Mesothelial cell of epicardium (in vitro differentiated cells): ENCODE data around the gene PTH2. TPM values are rescaled to one million over a fixed set of nuclear protein-coding genes. Genes with fewer than 3 reads are reported as not detected.

Experiments used
- DNase-seq, 2 experiments: peaks; one replicate each; pipeline ENCODE4 v3.0.0; 2021; ENCODE audit warnings: low spot score in 2 of 2; ENCODE audit not compliant: unreplicated experiment in 2 of 2
- H3K27ac Mint-ChIP-seq: 2 replicates; pipeline ENCODE4 v1.8.0; 2021; ENCODE audit warnings: mixed read lengths
- H3K27me3 Mint-ChIP-seq: 2 replicates; pipeline ENCODE4 v1.8.0; 2021; ENCODE audit warnings: low read depth, mixed read lengths
- H3K36me3 Mint-ChIP-seq: 2 replicates; pipeline ENCODE4 v1.8.0; 2021; ENCODE audit warnings: mixed read lengths
- H3K4me1 Mint-ChIP-seq: 2 replicates; pipeline ENCODE4 v1.8.0; 2021; ENCODE audit warnings: mixed read lengths
- H3K4me3 Mint-ChIP-seq: 2 replicates; pipeline ENCODE4 v1.8.0; 2021; ENCODE audit warnings: mild to moderate bottlenecking, moderate library complexity, mixed read lengths
- H3K9me3 Mint-ChIP-seq: 2 replicates; pipeline ENCODE4 v1.8.0; 2021; ENCODE audit warnings: mixed read lengths
- total RNA-seq: library from RNA; stranded (reverse); gene quantifications from 3 replicates; pipeline ENCODE4 v1.2.1, GENCODE V29; 2021
- TF ChIP-seq, protein P1 (sequence below): fragments of 200-600 bp; sonication (generic); IDR thresholded peaks from one replicate; pipeline ENCODE4 v1.5.0; 2021; ENCODE audit warnings: antibody characterized with exemption; ENCODE audit not compliant: unreplicated experiment

Gene PTH2
- total RNA-seq, 1 donor from 2014 or later: not detected

DNA sequence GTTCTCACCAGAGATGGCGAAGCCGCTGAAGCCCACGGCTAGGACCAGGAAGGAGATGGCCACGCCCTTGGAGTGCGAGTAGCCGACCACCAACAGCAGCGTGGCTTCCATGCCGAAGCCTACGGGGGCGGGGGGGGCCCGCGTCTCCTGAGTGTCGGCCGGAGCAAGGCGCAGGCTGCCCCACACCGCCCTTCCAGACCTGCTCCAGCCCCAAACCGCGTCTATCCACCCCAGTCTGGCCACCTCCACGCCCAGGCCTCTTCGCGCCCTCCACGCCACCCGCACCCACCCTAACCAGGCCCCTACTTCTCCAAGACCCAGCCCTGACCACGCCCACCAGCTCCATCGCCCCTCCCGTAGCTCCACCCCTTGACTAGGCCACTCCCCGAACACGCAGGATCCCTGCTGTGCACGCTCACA lies 8.1 kb upstream of the PTH2 start:
- no peak for DNase-seq
- peaks cover 12% of the 10 kb centered on the region for H3K4me1 Mint-ChIP-seq
- TF ChIP-seq, protein P1, sequence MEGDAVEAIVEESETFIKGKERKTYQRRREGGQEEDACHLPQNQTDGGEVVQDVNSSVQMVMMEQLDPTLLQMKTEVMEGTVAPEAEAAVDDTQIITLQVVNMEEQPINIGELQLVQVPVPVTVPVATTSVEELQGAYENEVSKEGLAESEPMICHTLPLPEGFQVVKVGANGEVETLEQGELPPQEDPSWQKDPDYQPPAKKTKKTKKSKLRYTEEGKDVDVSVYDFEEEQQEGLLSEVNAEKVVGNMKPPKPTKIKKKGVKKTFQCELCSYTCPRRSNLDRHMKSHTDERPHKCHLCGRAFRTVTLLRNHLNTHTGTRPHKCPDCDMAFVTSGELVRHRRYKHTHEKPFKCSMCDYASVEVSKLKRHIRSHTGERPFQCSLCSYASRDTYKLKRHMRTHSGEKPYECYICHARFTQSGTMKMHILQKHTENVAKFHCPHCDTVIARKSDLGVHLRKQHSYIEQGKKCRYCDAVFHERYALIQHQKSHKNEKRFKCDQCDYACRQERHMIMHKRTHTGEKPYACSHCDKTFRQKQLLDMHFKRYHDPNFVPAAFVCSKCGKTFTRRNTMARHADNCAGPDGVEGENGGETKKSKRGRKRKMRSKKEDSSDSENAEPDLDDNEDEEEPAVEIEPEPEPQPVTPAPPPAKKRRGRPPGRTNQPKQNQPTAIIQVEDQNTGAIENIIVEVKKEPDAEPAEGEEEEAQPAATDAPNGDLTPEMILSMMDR: no peak
- H3K36me3 Mint-ChIP-seq: peaks cover 3% of the 10 kb centered on the region
- H3K4me3 Mint-ChIP-seq: no peak overlapping the region
- peaks cover 97% of the 10 kb centered on the region for H3K27me3 Mint-ChIP-seq
- H3K27ac Mint-ChIP-seq: no peak overlapping the region
- H3K9me3 Mint-ChIP-seq: no peaks in the 10 kb centered on the region

DNA sequence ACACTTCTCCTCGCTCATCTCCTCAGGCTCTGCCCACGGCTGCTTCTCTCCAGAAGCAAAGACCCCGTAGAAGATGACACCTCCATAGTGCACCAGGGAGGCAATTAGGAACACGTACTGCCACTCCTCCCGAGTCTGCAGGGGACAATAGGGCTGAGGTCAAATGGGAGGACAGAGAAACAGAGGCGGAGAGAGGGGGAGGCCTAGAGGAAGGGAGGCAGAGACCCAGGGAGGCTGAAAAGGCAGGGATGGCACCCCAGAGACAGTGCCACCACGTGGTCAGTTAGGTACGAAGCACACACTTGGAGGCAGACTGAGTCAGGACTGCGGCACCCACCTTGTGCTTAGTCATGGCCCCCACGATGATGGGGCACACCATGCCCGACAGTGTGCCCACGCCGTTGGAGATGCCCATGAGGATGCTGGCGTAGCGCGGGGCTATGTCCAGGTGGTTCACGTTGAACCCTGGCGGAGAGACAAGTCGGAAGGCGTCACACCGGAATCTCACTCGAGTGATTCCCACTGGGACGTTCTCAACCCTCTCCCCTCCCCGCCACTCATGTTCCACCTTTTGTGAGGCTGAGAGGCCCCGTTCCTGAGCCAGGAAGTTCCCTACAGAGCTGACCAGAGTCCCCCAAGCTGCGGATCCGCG lies 7.6 kb upstream of the PTH2 start:
- peaks cover 14% of the 10 kb centered on the region for H3K4me1 Mint-ChIP-seq
- H3K27me3 Mint-ChIP-seq: peaks cover 97% of the 10 kb centered on the region
- no peak for DNase-seq
- H3K36me3 Mint-ChIP-seq: peaks cover 3% of the 10 kb centered on the region
- H3K4me3 Mint-ChIP-seq: no peak overlapping the region
- no peak overlapping the region for H3K27ac Mint-ChIP-seq
- TF ChIP-seq, protein P1: no peak
- H3K9me3 Mint-ChIP-seq: no peaks in the 10 kb centered on the region

DNA sequence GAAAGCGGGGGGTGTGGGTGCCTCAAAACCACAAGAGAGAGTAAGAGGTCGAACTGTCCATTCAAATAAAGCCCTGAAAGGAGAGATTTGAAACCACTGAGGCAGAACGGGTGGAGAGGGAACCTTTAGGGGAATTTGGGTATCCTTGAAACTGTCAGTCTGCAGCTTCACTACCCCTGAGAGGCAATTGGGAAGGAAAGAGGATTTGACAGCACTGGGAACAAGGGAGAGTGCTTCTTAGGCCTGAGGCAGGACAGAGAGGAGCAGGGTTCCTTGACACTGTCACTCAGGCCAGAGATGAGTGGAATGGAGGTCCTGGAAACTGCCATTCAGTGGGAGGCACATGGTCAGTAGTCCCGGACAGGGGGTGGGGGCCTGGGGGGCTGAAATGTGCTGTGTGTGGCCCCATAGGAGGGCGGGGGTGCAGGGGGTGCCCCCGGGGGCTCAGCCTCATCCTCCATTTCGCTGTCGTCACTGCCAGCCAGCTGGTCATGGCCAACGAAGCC lies 7.0 kb upstream of the PTH2 start:
- H3K4me1 Mint-ChIP-seq: peaks cover 14% of the 10 kb centered on the region
- no peak overlapping the region for H3K27ac Mint-ChIP-seq
- H3K27me3 Mint-ChIP-seq: peaks cover 97% of the 10 kb centered on the region
- H3K9me3 Mint-ChIP-seq: no peaks in the 10 kb centered on the region
- peaks cover 3% of the 10 kb centered on the region for H3K36me3 Mint-ChIP-seq
- no peak overlapping the region for H3K4me3 Mint-ChIP-seq
- DNase-seq: no peak
- TF ChIP-seq, protein P1: no peak

DNA sequence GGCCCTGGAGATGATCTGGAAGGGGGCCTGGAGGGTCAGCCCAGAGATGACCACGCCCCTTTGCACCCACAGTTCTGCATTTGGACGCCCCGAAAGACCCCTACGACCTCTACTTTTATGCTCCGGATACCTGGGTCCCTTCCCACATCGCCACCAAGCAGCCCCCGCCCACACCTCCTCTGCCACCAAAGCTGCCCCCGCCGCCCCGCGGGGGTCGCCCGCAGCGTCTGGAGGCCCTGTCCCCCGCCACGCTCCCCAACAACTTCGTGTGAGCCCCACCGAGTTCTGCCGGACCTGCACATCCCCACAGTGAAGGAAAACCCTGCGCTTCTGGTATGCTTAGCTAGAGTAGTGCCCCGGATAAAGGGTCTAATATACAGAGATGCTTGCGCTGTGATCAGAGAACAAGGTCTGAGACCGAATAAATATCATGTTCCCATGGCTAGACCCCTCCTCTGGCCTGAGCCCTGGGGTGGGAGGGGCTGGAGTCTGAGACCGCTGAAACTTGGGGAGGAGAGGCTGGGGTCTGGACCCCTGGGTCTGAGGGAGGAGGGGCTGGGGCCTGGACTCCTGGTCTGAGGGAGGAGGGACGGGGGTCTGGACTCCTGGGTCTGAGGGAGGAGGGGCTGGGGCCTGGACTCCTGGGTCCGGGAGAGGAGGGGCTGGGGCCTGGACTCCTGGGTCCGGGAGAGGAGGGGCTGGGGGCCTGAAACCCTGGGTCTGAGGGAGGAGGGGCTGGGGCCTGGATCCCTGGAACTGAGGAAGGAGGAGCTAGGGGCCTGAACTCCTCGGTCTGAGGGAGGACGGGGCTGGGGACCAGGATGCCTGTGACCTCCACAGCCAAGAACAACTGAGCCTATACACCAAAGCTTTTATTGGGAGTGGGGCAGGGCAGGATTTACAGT lies 5.6 kb upstream of the PTH2 start:
- Mint-ChIP-seq H3K36me3 (peaks cover 3% of the 10 kb centered on the region), H3K9me3 (no peaks in the 10 kb centered on the region), H3K4me1 (peaks cover 16% of the 10 kb centered on the region), H3K27me3 (peaks cover 97% of the 10 kb centered on the region), H3K4me3 (peak overlapping the region; percentile 59), H3K27ac (no peak overlapping the region)
- DNase-seq: no peak
- TF ChIP-seq, protein P1: no peak

DNA sequence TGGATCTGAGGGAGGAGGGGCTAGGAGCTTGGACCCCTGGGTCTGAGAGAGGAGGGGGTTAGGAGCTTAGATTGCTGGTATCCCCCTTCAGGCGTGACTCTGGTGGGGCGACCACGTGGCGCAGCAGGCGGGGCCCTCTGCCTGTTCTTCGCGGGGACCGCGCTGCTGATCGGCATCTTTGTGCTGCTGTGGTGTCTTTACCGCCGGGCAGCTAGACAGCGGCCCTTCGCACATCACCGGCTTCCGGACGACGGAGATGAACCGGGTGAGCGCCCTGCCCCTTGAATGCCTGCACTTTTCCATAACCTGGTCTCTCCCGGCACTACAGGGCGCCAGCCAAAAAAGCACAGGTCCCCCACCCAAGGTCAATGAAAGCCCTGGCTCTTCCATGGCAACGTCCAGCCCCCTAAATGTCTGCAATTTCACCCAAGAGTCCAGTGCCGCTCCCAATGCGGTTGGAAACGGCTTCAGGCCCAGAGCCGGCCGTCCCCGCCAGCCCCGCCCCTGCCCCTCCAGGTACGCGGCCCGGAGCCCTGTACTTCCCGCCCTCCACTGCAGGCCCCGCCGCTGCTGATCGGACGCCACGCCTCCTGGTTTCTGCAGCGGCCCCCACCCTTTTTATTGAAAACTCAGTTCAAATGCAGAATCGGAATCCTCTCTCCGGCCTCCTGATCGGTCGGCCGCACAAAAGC lies 4.8 kb upstream of the PTH2 start:
- DNase-seq: peak in 1 of 2 experiments; percentile 51
- TF ChIP-seq, protein P1: no peak
- Mint-ChIP-seq H3K4me3 (peak overlapping the region; percentile 59), H3K27ac (no peak overlapping the region), H3K27me3 (peaks cover 97% of the 10 kb centered on the region), H3K9me3 (no peaks in the 10 kb centered on the region), H3K36me3 (peaks cover 3% of the 10 kb centered on the region), H3K4me1 (peaks cover 20% of the 10 kb centered on the region)
